HG02642 (cell line): ENCODE data around the gene LRRN4.
"Not testable (repeated sequence)": the region's sequence is repeated elsewhere in the genome, so short reads cannot be mapped to it uniquely, and the experiment has no call there.

ENCODE experiments used
- ATAC-seq: cut with Tn5 transposase; IDR thresholded peaks from one replicate; pipeline ENCODE4 v1.9.1; 2021; ENCODE audit warnings: mild to moderate bottlenecking; ENCODE audit not compliant: unreplicated experiment, poor library complexity

The LRRN4 gene

DNA sequence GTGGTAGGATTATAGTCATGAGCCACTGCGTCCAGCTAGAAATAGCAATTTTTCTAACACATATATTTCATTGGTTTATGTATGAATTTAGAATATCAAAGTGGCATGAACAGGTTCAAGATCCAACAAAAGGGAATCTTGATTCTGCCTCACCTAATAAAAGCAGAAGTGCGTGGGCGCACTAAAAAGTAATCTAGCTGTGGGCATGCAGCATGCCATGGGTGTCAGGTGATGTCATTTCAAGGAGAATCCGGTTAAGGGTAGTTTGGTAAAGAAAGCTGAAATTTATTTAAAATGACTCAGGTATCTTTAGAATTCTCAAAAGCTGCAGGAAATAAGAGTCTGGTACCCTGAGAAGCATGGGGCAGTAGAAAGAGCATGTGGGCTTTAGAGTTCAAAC is 17.6 kb downstream of the LRRN4 start:
- no peak for ATAC-seq

DNA sequence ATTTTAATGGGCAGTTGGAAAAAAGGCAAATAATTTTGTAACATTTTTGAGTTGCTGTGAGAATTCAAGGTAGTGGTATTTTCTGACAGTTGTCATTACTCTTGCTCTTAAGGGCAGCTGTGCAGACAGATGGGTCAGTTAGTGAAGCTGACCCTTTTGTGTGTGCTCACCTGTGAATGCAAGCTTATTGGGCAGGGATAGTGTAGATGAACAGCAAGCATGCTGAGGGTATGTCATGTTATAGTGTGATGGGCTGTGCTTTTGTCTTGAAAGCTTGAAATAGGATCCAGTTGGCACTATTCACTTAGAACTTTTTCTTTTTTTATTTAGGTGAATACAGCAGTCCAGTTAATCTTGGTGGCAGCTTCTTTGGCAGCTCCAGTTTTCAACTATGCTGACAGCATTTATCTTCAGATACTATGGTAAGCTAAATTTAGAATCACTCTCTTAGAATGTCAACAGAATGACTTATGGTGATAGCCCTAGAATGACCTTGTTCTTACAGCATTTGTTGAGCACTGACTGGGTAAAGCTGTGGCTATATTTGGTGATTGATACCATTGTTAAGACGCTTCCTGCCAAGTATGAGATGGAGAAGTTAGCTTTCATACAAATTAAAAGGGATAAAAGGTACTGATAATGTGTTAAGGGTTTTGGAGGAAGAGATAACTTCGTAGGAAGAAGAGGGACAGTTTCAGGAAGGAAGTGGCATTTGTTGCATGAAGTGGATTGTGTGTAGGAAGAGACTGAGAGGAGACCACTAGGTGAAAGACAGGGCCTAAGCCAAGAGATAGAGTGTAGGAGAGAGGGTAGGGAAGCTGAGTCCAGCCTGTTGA is 19.5 kb downstream of the LRRN4 start:
- no peak for ATAC-seq

GRCh38 chr20:6032907-6033306 is 21.0 kb downstream of the LRRN4 start:
- ATAC-seq: not testable (repeated sequence)

GRCh38 chr20:6030453-6031080 is 23.3 kb downstream of the LRRN4 start:
- ATAC-seq: no peak

- no peak for ATAC-seq
Observed at GRCh38 chr20:6029538-6029937, 24.3 kb downstream of the LRRN4 start.

GRCh38 chr20:6028818-6029217 is 25.0 kb downstream of the LRRN4 start:
- ATAC-seq: no peak

- no peak for ATAC-seq
Observed at GRCh38 chr20:6026051-6026450, 27.8 kb downstream of the LRRN4 start.

- no peak for ATAC-seq
Observed at GRCh38 chr20:6024768-6025167, 29.1 kb downstream of the LRRN4 start.

DNA sequence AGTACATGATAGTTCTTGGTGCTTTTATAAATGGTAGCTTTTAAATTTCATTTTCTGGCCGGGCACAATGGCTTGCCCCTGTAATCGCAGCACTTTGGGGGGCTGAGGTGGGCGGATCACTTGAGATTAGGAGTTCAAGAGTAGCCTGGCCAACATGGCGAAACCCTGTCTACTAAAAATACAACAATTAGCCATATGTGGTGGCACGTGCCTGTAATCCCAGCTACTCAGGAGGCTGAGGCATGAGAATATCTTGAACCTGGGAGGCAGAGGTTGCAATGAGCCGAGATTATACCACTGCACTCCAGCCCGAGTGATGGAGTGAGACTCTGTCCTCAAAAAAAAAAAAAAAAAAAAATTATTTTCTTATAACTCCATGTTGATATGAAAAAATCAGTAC is 36.0 kb downstream of the LRRN4 start:
- no peak for ATAC-seq

GRCh38 chr20:6017467-6017866 is 36.4 kb downstream of the LRRN4 start:
- ATAC-seq: no peak

GRCh38 chr20:6014957-6015356 is 38.9 kb downstream of the LRRN4 start:
- ATAC-seq: no peak

- ATAC-seq: no peak
Observed at GRCh38 chr20:6014017-6014416, 39.8 kb downstream of the LRRN4 start.

- ATAC-seq: no peak
Observed at GRCh38 chr20:6012179-6012578, 41.7 kb downstream of the LRRN4 start.

DNA sequence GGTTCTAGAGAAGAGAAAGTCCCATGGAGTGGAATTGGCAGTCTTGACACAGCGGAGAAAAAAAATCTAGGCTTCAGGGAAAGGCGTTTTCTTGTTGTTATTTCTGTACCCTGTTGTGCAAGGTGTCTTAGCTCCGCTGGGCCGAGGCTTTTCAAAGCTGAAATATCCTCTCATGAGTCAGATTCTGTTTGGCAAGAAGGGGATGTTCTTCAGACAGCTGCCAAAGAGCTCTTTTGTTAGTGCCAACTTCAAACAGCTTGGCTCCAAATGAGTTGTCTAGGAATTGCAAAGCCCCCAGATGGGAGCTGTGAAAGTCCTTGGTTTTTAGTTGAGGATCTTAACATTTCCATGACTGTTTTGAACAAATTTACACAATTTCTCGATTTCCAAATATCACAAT is 45.6 kb downstream of the LRRN4 start:
- ATAC-seq: no peak

- no peak for ATAC-seq
Observed at GRCh38 chr20:6007529-6008103, 46.2 kb downstream of the LRRN4 start.

DNA sequence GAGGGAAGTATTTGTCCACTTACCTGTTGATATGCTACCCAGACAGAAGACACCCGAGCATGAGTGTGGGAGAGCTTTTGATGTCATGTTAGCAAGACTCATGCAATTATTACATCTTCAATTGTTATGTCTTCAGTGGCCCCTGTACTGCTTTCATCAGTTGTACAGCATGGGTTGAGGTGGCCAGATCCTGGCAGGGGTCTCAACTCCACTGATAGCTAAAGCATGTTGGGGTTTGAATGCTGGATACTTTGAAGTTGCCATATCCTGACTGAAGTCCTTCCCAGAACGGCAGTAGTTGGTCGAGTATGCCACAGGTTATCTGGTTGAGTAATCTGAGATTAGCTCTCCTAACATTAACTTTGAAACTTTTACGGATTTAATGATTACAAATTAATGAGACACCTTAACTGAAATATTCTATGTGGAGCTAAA is 46.7 kb downstream of the LRRN4 start:
- ATAC-seq: no peak

DNA sequence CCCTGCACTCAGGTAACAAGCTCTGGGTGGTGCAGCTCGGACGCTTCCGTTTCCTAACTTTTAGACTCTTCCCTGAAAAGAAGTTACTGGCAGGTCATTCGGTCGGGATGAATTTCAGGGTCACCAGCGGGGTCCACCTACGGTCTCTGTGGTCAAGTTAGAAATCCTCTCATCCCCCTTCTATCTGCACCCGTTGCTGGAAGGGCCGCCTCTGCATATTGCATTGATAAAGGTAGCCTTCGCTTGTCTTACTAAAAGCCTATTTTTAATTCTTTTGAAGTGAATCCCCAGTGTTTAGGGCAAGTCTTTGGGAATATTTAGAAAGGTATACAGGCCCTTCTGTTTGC is 47.3 kb downstream of the LRRN4 start:
- ATAC-seq: no peak

DNA sequence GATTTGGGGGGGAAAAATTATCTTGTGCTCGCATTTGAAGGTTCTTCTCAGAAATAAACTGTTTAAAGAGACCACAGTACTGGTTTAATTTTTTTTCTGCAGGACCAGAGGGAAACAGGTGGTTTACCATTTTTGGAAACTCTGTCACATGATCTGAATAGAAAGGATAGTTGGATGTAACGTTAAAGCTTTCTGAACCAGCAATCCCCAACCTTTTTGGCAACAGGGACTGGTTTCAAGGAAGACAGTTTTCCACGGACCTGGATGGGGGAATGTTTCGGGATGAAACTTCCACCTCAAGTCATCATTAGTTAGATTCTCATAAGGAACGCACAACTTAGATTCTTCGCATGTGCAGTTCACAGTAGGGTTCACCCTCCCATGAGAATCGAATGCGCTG is 53.0 kb downstream of the LRRN4 start:
- ATAC-seq: no peak

DNA sequence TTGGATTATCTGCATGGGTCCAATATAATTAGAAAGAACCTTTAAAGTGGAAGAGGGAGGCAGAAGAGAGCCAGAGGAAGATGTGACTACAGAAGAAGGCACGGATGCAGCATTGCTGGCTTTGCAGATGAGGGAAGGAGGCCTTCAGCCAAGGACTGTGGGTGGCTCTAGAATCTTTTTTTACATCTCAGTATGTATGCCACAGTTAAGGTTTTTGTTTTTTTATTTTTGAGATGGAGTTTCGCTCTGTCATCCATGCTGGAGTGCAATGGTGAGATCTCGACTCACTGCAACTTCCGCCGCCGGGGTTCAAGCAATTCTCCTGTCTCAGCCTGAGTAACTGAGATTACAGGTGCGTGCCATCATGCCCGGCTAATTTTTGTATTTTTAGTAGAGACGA is 54.1 kb downstream of the LRRN4 start:
- no peak for ATAC-seq

GRCh38 chr20:5996765-5997164 is 57.1 kb downstream of the LRRN4 start:
- ATAC-seq: peak; percentile 92

DNA sequence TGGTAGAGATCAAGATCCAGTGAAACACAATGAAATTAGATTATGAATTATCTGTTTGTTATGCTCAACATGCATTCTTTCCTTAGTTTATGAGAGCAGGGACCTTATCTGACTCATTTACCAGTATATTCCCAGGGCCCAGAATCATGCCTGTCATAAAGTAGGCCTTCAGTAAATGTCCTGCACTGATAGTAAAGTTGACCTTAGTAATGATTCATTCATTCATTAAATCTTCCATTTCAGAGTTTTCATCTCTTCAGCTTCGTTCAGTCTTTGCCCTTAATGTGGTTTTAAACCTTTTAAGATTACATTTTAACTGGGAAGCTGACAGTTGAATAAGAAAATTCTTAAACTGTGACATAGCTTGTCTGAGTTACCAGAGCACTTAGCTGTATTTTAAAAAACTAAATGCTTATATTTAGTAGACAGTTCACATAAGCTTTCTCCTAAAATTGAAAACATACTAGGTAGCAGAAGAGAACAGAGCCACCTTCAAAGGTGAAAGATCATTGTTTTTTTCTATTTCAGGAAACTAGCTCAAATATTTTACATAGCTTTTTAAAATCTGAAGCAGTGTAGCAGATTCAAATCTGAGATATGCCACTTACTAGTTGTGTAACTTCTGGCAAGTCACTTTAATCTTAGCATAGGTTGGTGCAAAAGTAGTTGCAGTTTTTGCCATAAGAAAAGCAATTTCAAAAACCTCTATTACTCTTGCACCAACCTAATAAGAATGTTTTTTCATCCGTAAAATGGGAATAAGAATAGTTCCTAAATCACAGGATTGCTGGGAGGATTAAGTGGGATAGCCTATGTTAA is 62.0 kb downstream of the LRRN4 start:
- ATAC-seq: no peak
